ENCODE data around the gene SGCE.

The SGCE gene

GRCh38 chr7:94557215-94557614, 98.7 kb downstream of the SGCE start:
- peak; percentile 59 for ATAC-seq
- TF ChIP-seq PPARA (CRISPR knock-in tag; IDR thresholded peaks at IDR 0.05; ENCODE audit: borderline replicate concordance) = no peak
- TF ChIP-seq ZNF70 (CRISPR knock-in tag; IDR thresholded peaks at IDR 0.05) = no peak
- no peak for TF ChIP-seq CREB5 (CRISPR knock-in tag; IDR thresholded peaks at IDR 0.05; ENCODE audit: low read depth)
- peak; percentile 78; the same call in 1 of the 2 replicates for TF ChIP-seq CSRNP3 (CRISPR knock-in tag; IDR thresholded peaks at IDR 0.05)
- no peak for TF ChIP-seq SNAI2 (CRISPR knock-in tag; IDR thresholded peaks at IDR 0.05)
- peak; percentile 88 for TF ChIP-seq TOX (CRISPR knock-in tag; IDR thresholded peaks at IDR 0.05; ENCODE audit: borderline replicate concordance)
- TF ChIP-seq ZFP30 (CRISPR knock-in tag; IDR thresholded peaks at IDR 0.05) = no peak
- no peak for TF ChIP-seq ZNF565 (CRISPR knock-in tag; conservative IDR thresholded peaks at IDR 0.05; ENCODE audit: low read depth)
- TF ChIP-seq RARB (CRISPR knock-in tag; IDR thresholded peaks at IDR 0.05) = no peak
- no peak for TF ChIP-seq POU6F1 (CRISPR knock-in tag; IDR thresholded peaks at IDR 0.05; ENCODE audit: borderline replicate concordance, low read depth)
- TF ChIP-seq ZC3H10 (CRISPR knock-in tag; IDR thresholded peaks at IDR 0.05) = peak; percentile 84; the same call in 1 of the 2 replicates
- TF ChIP-seq ZNF8 (CRISPR knock-in tag; IDR thresholded peaks at IDR 0.05) = no peak
- no peak for TF ChIP-seq ESRRG (CRISPR knock-in tag; IDR thresholded peaks at IDR 0.05)
- no peak for TF ChIP-seq ZFP3 (CRISPR knock-in tag; IDR thresholded peaks at IDR 0.05)
- no peak for TF ChIP-seq BACH2 (CRISPR knock-in tag; IDR thresholded peaks at IDR 0.05; ENCODE audit: borderline replicate concordance)
- TF ChIP-seq PATZ1 (CRISPR knock-in tag; IDR thresholded peaks at IDR 0.05; ENCODE audit: borderline replicate concordance) = peak; percentile 76; the same call in 1 of the 2 replicates
- TF ChIP-seq TCF4 (CRISPR knock-in tag; IDR thresholded peaks at IDR 0.05; ENCODE audit: borderline replicate concordance) = no peak
- no peak for TF ChIP-seq ARNTL (CRISPR knock-in tag; IDR thresholded peaks at IDR 0.05; ENCODE audit: borderline replicate concordance, low read depth)
- TF ChIP-seq GLIS3 (CRISPR knock-in tag; IDR thresholded peaks at IDR 0.05) = no peak
- no peak for TF ChIP-seq TSHZ2 (CRISPR knock-in tag; IDR thresholded peaks at IDR 0.05)
- TF ChIP-seq OSR1 (CRISPR knock-in tag; IDR thresholded peaks at IDR 0.05) = no peak
- TF ChIP-seq ISL1 (CRISPR knock-in tag; IDR thresholded peaks at IDR 0.05) = peak; percentile 99
- TF ChIP-seq CSDC2 (CRISPR knock-in tag; IDR thresholded peaks at IDR 0.05) = no peak

- ATAC-seq = no peak
- TF ChIP-seq ZNF70 (CRISPR knock-in tag; IDR thresholded peaks at IDR 0.05) (no peak), CSRNP3 (CRISPR knock-in tag; IDR thresholded peaks at IDR 0.05) (no peak), POU6F1 (CRISPR knock-in tag; IDR thresholded peaks at IDR 0.05; ENCODE audit: borderline replicate concordance, low read depth) (no peak), ESRRG (CRISPR knock-in tag; IDR thresholded peaks at IDR 0.05) (no peak), PATZ1 (CRISPR knock-in tag; IDR thresholded peaks at IDR 0.05; ENCODE audit: borderline replicate concordance) (no peak), TOX (CRISPR knock-in tag; IDR thresholded peaks at IDR 0.05; ENCODE audit: borderline replicate concordance) (no peak), ZFP30 (CRISPR knock-in tag; IDR thresholded peaks at IDR 0.05) (no peak)
These were observed 99.9 kb downstream of the SGCE start for GRCh38 chr7:94556028-94556427.
